GM12872 (cell line): ENCODE data around the gene MICU1.

Source experiments
- CTCF ChIP-seq: IDR thresholded peaks from 3 replicates; pipeline ENCODE4 v1.5.1; 2011; ENCODE audit warnings: low read depth, mild to moderate bottlenecking, low read length, moderate library complexity; ENCODE audit not compliant: insufficient read depth

The MICU1 gene

GRCh38 chr10:72557362-72557761 is 68.5 kb downstream of the MICU1 start:
- TF ChIP-seq CTCF = no peak

- TF ChIP-seq CTCF = no peak
Observed at GRCh38 chr10:72552857-72553256, 73.0 kb downstream of the MICU1 start.

DNA sequence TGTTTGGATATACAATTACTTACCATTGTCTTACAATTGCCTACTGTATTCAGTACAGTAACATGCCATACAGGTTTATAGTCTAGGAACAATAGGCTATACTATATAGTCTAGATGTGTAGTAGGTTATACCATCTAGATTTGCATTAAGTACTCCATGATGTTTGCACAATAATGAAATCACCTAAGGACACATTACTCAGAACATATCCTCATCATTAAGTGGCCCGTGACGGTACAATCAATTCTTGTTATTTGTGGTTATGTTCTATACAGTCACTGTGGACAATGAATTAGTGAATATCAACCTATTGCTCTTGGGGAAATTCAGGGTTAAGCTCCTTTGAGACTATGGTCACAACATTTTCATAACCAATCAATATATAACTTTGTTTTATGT is 75.6 kb downstream of the MICU1 start:
- no peak for TF ChIP-seq CTCF

DNA sequence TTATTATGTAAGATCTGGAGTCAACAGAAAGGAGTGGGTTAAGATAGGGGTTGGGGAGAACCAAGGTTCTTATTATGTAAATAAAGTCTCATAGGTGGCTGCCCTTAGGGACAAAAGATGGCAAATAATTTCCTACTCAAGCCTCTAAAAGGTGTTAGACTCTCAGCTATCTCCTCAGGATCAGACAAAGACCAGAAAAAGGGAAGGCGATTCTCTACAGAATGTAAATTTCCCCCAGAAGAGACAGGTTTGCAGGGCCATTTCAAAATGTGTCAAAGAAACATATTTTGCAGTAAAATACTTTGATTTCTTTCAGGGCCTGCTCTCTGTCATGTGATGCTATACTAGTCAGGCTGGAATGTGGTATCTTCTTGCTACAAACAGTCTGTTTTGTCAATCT is 80.3 kb downstream of the MICU1 start:
- no peak for TF ChIP-seq CTCF

DNA sequence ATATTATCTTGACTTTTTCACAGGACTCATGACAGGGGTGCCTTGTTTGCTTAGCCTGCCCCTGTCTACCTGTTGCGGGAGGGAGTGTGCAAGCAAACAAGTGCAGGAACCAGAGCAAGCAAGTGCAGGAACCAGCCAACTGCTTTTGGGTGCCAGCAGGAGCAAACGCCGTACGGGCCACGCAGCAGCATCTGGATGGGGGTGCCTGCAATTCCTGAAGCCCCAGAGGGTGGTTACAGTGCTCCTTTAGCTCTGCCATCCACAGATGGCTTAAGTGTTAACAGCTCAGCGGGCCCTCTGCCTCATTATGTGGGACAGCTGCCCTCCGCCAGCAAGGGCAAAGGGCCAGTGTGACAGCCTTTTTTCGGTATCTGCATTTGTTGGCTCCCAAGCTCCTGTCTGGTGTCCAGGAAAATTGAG is 83.5 kb downstream of the MICU1 start:
- no peak for TF ChIP-seq CTCF

- no peak for TF ChIP-seq CTCF
Observed at GRCh38 chr10:72541337-72541736, 84.5 kb downstream of the MICU1 start.

DNA sequence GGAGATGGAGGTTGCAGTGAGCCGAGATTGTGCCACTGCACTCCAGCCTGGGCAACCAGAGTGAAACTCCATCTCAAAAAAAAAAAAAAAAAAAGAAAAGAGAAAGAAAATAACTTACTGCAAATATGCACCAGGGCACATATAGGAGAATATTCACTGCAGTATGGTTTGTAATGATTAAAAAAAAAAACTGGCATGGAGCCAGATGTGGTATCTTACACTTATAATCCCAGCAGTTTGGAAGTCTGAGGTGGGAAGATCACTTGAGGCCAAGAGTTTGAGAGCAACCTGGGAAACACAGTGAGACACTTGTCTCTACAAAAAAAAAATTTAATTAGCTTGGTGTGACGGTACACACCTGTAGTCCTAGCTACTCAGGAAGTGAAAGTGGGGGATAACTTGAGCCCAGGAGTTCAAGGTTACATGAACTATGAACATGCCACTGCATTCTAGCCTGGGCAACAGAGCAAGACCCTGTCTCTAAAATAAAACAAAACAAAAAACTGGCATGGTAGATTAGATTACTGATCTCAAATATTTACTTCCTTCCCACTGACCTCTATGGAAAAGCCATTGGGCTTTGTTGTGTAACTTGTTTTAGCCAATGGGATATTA is 85.6 kb downstream of the MICU1 start:
- TF ChIP-seq CTCF = no peak
